Activated T-helper 1 cell treated with anti-CD3 and anti-CD28 coated beads, Interleukin-2, amount 50 U/mL, for 16 hours (primary cell): ENCODE results near the gene OBSCN.

Experiments used
- DNase-seq, 2 donors: peaks; one replicate each; pipeline ENCODE4 v3.0.0-alpha.2; 2020; ENCODE audit warnings: low read depth in 1 of 2, low spot score in 1 of 2

OBSCN gene

DNA sequence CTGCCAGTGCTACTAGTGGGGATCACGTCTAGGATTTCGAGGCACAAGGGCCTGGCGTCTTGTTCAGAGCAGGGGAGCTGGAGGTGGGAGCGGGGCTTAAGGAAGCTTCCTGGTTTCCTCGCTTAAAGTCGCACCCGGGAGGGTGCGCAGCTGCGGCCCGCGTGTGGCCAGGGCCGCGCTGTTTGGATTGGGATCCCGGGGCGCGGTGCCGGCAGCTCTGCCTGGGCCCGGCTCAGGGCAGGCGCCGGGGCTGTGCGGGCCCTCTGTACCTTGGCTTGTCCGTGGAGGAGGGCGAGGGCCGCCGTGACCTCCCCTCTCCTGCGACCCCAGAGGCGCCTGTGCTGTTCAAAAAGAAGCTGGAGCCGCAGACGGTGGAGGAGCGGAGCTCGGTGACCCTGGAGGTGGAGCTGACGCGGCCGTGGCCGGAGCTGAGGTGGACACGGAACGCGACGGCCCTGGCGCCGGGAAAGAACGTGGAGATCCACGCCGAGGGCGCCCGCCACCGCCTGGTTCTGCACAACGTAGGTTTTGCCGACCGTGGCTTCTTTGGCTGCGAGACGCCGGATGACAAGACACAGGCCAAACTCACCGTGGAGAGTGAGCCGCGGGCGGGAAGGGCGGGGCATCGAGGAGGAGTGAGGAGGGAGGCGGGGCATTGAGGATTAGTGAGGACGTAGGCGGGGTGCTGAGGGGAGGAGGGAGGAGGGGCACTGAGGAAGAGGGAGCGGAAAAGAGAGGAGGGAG lies 67.8 kb downstream of the OBSCN start:
- DNase-seq, result peak; percentile 76 to 80

DNA sequence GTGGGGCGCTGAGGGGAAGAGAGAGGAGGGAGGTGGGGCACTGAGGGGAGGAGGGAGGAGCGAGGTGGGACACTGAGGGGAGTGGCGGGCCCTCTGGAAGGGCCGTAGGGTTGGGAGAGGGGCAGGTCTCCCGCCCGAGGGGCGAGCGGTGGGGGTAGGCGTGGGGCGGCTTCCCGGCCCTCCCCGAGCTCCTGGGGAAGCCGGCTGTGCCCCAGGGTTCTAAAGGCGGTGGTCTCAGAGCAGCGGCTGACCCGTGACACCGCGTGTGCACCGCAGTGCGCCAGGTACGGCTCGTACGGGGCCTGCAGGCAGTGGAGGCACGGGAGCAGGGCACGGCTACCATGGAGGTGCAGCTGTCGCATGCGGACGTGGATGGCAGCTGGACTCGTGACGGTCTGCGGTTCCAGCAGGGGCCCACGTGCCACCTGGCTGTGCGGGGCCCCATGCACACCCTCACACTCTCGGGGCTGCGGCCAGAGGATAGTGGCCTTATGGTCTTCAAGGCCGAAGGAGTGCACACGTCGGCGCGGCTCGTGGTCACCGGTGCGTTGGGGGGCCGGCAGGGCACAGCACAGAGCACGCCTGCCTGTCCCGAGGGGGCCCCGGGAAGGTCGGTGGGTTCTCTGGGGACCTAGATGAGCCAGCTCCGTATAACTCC lies 68.5 kb downstream of the OBSCN start:
- DNase-seq, result no peak

DNA sequence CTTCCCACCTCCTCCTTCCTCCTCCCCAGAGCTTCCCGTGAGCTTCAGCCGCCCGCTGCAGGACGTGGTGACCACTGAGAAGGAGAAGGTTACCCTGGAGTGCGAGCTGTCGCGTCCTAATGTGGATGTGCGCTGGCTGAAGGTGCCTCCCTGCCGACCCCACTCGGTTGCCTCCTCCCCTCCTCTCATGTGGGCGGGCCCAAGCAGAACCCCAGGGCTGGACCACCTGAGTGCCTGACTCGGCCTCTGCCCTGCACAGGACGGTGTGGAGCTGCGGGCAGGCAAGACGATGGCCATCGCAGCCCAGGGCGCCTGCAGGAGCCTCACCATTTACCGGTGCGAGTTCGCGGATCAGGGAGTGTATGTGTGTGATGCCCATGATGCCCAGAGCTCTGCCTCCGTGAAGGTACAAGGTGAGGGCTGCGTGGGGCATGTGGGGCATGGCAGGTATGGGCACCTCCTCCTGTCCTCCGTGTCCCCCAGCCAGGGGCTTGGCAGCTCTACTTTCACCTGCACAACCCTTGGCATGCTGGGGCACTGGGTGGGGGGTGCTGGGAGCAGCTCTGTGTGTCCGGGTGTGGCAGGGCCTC lies 69.2 kb downstream of the OBSCN start:
- DNase-seq, result no peak

DNA sequence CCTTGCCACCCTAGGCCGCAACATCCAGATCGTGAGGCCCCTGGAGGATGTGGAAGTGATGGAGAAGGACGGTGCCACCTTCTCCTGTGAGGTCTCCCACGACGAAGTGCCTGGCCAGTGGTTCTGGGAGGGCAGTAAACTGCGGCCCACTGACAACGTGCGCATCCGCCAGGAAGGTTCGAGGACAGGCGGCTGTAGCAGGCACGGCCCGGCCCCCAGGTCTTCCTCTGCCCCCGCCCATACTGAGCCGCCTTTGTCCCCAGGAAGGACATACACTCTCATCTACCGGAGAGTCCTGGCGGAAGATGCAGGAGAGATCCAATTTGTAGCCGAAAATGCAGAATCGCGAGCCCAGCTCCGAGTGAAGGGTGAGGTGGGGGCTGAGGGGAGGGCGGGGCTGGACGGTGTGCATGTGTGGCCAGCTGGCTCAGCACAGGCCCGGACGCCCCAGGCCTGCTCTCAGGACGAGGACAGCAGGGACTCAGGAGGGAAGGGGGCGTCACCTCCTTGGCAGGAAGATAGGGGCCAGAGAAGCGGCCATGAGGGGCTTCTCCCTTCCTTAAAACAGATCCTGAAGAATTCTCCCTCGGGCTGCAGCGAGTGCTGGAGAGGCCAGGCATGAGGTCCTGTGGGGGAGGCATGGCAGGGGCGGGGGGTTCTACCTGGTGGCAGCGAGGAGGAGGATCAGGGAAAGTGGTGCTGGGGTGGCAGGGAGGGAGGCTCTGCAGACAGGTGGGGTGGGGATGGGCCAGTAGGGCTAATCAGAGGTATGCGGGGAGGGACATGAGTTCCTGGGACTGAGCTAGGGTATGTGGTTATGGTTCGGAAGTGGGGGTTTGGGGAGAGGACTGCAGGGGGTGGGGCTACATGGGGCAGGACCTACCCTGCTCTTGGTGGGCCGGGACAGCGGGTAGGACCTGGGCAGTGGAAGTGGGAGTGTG lies 69.9 kb downstream of the OBSCN start:
- no peak for DNase-seq

DNA sequence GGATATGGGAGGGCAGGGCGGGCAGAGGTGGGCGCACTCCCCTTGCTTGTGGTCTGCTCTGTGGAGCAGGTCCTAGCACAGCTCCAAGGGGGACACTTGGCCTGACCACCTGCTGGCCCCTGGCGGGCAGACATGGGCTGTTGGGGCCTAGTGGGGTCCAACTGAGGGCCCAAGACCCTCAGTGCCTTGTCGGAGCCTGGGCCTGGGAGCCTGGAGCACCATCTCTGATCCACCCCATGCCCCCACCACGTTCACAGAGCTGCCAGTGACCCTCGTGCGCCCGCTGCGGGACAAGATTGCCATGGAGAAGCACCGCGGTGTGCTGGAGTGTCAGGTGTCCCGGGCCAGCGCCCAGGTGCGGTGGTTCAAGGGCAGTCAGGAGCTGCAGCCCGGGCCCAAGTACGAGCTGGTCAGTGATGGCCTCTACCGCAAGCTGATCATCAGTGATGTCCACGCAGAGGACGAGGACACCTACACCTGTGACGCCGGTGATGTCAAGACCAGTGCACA lies 70.6 kb downstream of the OBSCN start:
- no peak for DNase-seq

DNA sequence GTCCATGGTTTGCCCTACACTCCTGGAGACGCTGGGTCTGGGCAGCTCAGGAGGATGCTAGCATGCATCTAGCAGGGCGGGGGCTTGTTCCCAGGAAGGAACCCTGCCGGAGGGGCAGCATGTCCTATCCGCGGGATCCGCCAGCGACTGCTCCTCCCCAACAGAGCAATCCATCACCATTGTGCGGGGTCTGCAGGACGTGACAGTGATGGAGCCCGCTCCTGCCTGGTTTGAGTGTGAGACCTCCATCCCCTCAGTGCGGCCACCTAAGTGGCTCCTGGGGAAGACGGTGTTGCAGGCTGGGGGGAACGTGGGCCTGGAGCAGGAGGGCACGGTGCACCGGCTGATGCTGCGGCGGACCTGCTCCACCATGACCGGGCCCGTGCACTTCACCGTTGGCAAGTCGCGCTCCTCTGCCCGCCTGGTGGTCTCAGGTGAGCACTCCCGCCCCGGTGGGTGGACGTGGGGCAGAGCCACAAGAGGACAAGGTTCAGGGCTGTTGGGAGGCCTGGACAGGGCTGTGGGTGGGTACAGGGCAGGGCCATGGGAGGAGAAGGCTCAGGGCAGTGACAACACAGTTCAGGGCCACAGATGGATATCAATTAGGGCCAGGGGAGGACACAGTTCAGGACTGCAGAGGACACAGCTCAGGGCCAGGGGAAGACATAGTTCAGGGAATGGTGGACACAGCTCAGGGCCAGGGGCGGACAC lies 71.3 kb downstream of the OBSCN start:
- DNase-seq, result no peak

DNA sequence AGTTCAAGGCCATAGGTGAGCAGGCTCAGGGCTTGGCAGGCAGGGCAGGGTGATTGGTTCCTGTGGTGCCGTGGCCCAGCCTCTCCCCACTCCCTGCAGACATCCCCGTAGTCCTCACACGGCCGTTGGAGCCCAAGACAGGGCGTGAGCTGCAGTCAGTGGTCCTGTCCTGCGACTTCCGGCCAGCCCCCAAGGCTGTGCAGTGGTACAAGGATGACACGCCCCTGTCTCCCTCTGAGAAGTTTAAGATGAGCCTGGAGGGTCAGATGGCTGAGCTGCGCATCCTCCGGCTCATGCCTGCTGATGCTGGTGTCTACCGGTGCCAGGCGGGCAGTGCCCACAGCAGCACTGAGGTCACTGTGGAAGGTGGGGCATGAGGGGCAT lies 71.9 kb downstream of the OBSCN start:
- no peak for DNase-seq

DNA sequence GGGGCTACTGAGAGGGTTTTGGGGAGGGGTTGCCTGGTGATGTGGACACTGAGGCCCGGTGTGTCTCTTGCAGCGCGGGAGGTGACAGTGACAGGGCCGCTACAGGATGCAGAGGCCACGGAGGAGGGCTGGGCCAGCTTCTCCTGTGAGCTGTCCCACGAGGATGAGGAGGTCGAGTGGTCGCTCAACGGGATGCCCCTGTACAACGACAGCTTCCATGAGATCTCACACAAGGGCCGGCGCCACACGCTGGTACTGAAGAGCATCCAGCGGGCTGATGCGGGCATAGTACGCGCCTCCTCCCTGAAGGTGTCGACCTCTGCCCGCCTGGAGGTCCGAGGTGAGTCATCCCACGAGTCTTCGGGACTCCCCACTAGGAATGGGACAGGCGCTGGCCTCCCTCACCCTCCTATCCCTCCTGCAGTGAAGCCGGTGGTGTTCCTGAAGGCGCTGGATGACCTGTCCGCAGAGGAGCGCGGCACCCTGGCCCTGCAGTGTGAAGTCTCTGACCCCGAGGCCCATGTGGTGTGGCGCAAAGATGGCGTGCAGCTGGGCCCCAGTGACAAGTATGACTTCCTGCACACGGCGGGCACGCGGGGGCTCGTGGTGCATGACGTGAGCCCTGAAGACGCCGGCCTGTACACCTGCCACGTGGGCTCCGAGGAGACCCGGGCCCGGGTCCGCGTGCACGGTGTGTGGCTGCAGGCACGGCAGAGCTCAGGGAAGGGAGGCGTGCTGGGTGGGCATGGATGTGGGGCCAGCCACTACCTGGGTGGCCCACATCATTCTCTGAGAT lies 72.5 kb downstream of the OBSCN start:
- DNase-seq, result no peak

DNA sequence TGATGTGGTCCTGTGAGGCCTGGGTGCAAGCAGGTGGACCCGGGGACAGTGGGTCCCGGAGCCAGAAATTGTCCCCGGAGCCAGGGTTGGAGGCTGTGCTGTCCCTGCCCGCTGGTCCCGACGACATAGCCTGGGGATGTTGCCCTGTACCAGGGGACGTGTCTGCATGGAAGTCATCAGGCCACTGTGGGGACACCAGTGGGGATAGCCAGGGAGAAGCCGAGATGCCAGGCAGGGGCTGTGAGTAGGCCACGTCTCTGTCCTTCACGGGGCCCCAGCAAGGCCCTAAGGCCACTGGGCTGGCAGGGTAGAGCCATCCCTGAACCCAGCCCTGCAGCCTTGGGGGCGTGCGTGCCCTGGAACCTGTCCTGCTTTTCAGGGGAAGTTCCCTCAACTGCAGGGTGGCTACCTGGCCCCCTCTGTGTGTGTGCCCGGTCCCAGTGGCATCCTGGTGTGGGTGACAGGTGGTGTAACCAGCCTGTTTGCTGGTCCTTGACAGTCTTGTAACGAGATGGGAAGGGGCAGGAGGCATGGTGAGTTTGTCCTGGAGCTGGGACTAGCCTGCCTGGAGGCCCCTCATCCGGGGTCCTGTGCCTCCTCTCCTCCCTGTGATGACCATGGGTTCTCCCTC lies 73.2 kb downstream of the OBSCN start:
- peak in 1 of 2 donors; percentile 2 for DNase-seq

DNA sequence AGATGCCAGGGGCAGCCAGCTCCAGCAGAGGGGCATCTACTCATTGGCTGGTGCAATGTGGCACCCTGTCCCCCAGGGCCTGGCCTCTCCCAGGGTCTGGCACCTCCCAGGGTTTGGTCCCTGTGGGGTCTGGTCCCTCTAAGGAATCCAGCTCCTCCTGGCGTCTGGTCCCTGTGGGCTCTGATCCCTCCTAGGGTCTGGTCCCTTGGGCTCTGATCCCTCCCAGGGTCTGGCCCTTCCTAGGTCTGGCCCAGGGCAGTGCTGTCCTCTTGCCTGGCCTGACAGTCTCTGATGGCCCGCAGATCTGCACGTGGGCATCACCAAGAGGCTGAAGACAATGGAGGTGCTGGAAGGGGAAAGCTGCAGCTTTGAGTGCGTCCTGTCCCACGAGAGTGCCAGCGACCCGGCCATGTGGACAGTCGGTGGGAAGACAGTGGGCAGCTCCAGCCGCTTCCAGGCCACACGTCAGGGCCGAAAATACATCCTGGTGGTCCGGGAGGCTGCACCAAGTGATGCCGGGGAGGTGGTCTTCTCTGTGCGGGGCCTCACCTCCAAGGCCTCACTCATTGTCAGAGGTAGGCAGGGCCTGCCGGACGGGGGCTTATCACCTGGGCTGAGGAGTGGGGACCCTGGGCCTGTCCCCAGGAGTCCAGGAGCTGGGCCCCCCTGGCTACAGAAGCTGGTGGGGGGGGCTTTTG lies 73.9 kb downstream of the OBSCN start:
- peak in 1 of 2 donors; percentile 3 for DNase-seq

DNA sequence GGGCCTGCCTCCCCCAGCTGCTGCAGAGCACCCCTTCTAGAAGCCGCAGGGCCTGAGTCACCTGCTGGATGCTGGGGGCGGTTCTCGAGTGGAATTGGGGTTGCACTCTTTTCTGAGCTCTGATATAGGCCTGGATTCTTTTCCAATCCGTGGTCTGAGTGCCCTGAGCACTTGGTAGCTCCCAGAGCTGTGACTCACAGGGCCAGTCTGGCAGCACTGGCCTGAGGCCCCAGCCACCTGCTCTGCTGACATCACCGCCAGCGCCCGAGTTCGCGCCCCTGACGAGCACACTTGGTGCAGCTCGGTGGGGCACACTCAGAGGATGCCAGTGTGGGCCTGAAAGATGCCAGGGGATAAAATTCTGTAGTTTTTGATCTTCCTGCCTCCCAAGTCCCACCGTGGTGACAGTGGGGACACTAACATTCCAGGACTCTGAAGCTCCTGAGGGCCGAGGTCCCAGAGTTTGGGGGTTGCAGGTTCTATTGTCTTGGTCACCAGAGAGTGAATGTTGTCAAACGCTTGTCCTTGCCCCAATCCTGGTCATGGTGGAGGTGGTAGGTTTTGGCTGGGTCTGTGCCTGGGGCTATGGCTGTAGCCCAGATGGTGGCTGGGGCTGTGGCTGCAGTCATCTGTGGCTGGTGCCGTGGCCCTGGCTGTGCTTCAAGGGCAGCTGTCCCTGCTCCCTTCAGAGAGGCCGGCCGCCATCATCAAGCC lies 74.6 kb downstream of the OBSCN start:
- DNase-seq, result peak in 1 of 2 donors; percentile 1

DNA sequence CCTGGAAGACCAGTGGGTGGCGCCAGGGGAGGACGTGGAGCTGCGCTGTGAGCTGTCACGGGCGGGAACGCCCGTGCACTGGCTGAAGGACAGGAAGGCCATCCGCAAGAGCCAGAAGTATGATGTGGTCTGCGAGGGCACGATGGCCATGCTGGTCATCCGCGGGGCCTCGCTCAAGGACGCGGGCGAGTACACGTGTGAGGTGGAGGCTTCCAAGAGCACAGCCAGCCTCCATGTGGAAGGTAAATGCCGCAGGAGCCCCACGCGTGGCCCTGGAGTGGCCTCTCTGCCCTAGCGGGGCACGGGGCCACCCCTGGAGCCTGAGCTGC lies 75.2 kb downstream of the OBSCN start:
- no peak for DNase-seq

DNA sequence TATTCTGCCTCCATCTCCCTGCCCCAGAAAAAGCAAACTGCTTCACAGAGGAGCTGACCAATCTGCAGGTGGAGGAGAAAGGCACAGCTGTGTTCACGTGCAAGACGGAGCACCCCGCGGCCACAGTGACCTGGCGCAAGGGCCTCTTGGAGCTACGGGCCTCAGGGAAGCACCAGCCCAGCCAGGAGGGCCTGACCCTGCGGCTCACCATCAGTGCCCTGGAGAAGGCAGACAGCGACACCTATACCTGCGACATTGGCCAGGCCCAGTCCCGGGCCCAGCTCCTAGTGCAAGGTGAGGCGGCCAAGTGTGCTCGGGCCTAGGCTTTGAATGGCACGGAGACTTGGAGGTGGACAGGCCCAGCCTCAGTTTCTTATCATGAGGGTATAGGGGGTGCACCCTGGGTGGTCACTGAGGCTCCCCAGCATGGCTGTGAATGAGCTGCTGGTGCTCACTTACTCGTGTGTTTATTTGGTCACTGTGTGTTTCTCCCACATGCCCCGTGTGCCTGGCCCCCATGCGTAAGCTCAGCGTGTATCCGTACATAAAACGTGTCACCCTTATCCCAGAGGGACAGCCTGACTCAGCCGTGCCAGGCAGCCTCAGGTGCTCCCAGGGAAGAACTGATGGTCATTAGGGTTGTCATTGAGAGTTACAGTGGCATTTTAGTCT lies 75.8 kb downstream of the OBSCN start:
- DNase-seq, result no peak

DNA sequence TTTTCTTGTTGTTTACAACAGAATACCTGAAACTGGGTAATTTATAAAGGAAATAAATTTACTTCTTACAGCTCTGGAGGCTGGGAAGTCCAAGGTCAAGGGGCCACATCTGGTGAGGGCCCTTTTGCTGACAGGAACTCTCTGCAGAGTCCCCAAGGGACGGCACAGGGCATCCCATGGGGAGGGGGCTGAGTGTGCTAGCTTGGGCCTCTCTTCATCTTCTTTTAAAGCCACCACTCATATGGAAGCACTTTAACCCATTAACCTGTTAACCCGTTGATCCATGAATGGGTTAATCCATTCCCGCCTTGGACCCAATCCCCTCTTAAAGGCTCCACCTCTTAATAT lies 76.3 kb downstream of the OBSCN start:
- DNase-seq, result no peak

DNA sequence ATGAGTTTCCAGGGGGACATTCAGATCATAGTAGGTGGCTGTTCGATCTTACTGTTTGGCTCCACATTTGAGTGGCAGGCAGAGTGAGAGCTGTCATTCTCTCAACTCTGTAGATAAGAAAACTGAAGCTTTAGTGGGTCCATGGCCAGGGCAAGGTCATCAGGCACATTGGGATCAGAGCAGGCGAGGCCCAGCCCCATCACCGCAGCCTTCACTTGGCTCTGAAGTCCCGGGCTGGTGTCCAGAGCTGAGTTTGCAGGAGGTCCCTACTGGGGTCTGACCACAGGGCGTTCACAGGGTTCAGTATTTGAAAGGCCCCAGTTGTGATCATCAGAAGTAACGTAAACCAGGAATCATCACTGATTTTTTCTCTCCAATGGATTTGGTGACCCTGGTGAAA lies 76.7 kb downstream of the OBSCN start:
- DNase-seq, result no peak

DNA sequence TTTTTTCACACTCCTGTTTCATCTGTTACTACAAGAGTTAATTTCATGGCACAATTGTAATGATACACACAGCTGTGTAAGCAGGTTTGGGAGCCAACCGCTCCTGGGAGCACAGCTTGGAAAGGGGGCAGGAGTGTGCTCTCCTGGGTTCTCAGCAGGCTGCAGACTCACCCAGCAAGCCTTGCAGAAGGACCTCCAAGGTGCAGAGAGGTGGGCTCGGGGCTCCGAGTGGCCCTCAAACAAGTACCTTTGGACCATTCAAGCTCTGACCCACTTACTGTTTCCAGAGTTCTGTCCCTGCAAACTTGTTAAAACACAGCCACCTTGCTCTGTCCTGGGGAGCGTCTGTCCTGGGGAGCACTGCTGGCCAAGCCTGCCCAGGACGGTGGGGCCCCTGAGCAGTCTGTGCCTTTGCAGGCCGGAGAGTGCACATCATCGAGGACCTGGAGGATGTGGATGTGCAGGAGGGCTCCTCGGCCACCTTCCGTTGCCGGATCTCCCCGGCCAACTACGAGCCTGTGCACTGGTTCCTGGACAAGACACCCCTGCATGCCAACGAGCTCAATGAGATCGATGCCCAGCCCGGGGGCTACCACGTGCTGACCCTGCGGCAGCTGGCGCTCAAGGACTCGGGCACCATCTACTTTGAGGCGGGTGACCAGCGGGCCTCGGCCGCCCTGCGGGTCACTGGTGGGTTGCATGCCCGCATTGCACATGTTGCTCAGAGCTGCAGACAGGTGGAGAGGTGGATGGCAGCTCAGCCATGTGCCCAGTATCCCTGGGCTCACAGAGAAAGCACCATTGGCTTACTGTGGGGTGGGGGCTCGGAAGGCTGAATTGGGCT lies 78.0 kb downstream of the OBSCN start:
- DNase-seq, result no peak
